NCI-H774 (cell line): ENCODE data around the gene DLEU7.

Experiments
- DNase-seq: peaks from one replicate; lab custom pipeline; 2025; lab: John Stamatoyannopoulos, UW

Gene DLEU7

DNA sequence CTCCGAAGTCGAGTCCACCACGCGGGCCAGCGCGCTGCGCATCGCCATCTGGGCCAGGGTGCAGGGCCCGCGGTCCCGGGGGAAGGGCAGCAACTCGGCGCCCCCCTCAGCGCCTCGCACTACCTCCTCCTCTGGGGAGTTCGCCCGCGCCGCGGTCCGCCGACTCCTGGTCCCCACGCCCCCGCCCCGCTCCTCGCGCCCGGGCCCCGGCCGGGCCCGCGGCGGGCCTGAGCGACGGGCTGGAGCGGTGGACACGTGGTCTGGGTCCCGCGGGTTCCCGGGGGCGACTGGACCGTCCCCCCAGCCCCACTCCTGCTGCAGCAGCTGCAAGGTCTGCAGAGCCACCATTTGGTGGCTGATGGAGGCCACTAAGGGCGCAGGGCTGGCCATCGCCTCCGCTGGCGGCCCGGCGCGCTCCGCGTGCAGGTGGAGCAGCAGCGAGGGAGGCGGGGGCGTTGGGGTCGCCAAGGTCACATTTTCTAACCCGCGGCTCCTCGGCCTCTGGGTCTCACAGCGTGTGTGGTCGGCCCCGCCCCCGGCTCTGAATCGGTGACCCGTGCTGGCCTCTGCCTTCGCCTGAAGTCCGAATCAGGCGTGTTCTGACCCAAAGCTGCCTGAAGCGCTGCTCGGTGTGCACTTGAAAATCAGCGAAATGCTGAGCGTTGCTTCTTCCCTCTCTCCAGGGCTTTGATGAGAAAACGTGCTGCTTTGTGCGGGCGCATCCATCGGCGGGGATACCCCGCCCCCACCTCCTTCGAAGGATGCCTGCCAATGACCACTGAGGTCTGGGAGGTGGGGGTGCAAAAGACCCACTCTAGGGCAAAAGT lies at the start of gene DLEU7:
TSS of gene DLEU7 (minus strand) at position 436 of the 827 bp plus-strand sequence. CDS start at position 390, 46 bp downstream.
- DNase-seq, result no peak

DNA sequence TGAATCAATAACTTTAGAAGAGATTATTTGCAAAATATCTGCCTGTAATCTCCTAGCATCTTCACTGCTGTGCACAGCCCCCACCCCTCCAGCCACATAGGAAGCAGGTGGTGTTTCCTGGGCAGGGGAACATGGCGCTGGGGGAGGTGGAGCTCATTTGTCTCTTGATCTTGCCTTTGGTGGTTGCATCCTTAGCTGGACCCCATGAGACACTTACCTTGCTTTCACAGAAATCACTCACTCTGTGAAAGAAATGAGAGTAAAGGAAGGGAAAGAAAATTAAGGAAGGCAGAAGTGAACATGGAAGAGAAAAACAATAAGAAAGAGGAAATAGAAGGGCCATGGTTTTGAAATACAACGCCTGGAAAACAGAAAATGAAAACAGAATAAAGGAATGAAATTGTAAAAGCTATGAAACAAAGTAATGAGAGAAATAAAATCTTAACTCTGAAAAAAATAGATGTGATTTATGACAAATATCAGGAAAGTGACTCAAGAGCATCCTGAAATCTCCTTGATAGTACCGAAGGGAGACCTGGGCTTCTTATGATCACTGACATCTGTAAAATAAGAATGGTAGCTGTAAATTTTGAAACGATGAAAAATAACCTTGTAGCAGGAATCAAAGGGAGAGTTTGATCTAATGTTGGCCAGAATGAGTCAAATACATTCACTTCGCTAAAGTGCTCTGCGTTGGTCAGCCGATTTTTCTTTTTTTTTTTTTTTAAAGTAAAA lies 48.9 kb upstream of the DLEU7 start:
- DNase-seq, result no peak

DNA sequence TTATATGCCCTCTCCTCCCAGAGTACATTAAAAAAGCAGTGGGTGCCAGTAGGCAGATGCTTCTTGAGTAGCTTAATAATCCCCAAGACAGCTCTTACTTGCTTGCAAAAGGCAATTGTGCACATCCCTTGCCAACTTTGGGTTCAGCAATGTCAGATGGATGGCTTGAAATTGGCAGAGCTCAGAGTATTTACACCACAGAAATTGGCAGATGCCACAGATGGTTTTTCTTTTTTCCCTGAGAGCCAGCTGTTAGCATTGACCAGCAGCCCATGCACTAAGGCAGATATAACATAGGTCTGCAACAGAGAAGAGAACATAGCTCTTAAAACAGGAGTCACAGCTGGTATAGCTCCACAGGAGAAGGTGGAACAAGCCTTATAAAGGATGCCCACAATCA lies 47.7 kb upstream of the DLEU7 start:
- no peak for DNase-seq

DNA sequence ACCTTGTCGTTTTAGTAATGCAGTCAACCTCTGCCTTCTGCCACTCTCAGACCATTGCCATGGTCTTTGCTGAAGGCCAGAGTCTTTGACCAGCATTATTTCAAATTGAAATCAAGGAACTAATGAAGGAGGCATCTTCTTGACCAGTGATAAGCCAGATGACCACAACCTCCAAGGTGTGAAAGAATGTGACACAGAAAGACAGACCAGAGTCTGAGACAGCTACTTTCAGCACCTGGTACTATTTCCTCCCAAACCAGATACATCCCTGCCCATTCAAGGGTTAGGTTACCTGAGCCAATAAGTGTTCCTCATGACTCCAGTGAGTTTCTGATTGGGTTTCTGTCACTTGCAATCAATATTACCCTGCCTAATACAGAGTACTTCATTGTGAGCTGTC lies 45.8 kb upstream of the DLEU7 start:
- DNase-seq, result no peak

DNA sequence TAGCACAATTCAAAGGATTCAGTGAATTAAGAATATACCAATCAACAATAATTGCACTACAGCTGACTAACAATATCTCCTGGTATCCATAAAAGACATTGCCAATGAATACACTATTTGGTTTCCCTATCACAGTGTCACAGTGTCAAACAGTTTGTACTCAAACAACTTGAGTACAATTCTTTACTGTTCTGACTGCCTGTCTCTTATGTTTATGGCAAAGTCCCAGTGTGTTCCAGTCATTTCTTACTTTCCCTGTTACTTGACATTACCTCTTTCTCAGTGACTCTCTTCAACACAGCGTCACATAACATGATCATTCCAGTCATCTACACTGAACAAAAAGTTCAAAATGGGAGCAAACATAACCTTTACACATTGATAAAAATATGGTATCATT lies 44.9 kb upstream of the DLEU7 start:
- no peak for DNase-seq

DNA sequence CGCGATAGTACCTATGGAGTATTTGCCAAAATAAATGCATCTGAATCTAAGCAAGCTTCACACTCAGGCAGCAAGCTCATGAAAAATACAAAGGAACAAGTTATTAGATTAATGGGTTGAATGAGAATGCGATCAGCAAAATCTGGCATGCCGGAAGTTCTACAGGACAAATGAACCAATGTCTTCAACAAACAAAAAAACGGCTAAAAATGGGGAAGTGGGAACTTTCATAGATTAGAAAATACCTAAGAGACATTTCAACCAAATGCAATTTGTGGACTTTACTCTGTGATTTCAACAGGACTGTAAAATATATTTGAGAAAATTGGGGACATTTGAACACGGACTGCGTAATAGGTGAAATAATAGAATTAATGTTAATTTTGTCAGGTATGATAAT lies 43.7 kb upstream of the DLEU7 start:
- no peak for DNase-seq

DNA sequence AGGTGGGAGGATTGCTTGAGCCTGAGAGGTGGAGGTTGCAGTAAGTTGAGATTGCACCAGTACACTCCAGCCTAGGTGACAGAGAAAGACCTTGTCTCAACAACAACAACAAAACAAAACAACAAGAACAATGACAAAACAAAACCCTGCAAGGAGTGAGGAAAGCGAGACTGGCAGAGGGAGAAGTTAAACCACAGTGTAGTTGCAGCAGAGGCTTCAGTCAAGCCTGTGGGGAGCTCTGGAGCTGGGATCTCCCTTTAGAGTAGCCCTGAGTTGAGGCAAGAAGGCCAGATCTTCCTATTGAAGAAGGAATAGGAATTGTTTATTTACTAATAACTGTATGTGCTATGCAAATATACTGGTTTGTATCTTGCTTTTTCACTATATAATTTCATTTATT lies 40.8 kb upstream of the DLEU7 start:
- DNase-seq, result no peak

DNA sequence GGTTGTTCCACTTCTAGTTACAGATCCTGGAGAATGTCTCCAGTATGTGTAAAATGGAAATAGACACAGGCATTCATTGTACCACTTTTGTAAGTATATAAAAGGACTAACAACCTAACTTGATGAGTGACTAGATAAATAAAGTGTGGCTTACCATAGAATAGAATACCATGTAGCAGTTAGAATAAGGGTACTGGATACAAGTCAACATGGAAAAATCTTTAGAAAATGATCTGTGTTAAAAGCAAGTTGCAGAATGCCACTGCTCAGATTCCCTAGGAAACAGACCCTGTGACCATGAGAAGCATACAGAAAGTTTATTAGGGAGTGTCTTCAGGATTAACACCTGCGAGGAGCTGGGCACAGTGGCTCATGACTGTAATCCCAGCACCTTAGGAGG lies 40.2 kb upstream of the DLEU7 start:
- DNase-seq, result no peak

DNA sequence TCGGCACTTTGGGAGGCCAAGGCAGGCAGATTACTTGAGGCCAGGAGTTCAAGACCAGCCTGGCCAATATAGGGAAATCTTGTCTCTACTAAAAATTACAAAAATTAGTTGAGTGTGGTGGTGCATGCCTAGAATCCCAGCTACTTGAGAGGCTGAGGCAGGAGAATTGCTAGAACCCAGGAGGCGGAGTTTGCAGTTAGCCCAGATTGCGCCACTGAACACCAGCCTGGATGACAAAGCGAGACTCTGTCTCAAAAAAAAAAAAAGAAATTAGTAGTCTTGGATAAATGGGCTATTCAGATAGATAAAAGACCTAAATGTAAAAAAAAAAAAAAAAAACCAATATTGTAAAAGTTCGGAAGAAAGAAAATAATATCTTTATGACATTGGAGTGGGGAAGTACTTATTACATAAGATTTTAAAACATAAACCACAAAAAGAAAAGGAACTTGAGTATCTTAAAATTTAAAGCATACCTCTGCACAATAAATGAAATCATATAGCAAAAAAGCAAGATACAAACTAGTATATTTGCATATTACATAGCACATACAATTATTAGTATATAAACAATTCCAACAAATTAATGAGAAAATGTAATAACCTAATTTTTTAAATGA lies 39.4 kb upstream of the DLEU7 start:
- no peak for DNase-seq

DNA sequence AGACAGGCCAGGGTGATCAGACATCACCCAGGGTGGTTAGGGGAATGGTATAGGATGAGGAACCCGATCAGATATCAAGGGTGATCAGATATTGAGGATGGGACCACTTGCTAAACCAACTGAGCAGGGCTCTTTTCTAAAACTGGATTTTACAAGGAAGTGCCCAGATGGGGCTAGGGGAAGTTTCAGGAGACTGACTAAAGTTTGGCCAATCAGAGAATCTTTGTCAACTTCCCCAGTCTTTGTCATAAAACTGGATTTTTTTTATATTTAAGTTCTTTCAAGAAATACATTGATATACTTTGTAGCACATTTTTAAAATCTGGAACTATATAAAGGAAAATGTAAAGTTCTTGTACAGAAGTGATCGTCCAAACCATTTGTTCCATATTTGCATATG lies 30.5 kb upstream of the DLEU7 start:
- no peak for DNase-seq

DNA sequence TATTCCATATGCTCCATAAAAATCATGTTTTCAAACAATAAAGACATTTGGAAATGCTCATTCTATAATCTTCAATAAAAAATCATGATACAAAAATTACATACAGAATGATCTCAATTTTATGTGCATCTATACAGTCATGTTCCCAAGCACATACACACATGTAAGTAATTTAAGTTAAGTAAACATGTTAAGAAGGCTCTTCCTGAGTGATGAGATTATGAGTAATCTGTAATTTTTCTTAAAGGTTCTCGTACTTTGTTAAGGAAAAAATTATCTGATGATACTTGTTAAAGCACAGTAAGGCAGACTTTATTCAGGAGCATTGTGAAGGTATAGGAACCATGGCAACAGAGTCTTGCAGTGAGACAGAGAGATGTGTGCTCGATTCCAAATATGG lies 30.0 kb upstream of the DLEU7 start:
- no peak for DNase-seq

DNA sequence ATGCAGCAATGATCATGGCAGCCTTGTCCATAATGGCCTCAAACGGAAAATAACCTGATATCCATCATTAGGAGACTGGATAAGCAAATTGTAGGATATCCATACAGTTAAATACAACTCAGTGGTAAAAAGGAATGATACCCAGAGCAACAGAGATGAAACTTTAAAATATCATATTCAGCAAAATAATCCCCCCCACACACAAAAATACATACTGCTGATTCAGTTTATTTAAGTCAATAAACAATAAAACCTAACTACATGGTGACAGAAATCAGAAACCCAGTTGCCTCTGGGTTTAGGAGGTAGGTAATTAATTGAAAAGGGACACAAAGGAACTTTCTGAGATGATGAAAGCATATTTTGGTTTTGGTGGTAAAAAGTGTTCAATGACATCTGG lies 27.9 kb upstream of the DLEU7 start:
- DNase-seq, result no peak

DNA sequence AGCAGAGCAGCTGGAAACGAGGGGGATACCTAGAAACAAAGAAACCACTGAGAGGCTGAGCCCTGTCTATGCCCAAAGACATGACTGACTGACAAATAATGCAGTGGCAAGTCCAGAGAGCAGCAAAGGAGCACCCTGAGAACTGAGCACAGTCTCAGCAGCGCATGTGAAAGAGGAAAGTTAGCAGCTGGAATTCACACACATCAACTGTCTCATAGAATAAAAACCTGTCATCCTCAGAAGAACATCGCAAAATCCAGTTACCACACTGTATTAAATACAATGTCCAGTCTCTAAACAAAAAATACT lies 24.1 kb upstream of the DLEU7 start:
- DNase-seq, result no peak

DNA sequence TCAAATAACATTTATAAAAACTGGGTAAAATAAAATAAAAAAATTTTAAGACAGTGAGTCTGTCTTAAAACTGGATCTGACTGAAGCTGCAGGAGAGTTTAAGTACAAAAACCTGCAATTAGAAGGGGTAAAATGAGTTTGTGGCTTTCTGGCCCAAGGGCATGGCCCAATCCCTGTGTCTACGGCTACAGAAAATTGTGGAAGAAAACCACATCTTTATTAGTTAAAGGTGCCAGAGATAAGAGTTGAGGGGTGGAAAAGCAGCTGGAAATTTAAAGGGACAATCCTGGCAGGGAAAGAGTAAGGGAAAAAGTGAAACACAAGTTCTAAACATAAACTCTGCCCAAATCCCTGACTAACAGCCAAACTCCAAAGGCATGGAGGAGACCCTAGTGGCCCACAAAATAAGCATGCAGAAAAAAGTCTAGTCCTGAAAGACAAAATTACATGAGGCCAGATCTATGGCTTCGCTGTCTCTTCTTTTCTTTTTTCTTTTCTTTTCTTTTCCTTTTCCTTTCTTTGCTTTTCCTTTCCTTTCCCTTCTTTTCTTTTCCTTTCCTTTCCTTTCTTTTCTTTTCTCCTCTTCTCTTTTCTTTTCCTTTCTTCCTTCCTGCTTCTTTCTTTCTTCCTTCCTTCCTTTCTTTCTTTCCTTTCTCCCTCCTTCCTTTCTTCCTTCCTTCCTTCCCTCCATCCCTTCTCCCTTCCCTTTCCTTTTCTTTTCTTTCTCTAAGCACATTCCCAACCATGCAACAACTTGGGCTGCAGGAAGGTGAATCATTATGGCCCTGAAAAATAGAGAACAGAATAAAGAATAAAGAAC lies 23.5 kb upstream of the DLEU7 start:
- DNase-seq, result no peak

DNA sequence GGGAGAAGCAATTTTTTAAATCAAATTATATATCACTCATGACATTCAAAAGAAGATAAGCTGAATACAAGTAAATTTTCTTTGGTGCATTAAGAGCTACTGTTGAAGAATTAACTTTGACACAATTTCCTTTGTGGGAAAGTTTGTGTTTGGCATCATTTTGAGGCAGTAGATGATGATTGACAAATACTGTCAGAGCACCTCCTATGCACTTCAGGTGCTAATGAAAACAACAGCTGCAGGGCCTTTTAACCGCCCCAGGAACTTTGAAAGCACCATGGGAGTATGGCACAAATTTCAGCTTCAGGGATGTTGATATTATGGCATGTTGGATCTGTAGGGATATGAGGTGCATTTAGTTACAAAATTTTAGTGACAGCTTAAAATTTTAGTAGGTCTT lies 21.0 kb upstream of the DLEU7 start:
- DNase-seq, result no peak

DNA sequence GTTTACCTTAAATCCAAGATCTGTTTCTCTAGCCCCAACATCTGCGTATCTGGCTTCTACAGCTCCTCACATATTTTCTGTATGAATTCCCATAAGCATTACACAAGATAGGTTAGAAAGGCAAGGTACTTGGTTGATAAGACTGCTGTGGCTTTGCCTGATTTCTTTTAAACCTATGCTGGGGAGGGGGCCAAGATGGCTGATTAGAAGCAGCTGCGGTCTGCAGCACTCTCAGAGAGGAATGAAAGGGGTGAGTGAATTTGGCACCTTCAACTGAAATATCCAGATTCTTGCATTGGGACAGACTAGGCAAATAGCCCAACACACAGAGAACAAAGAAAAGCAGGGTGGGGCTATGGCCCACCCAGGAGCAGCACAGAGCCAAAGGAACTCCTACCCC lies 12.2 kb upstream of the DLEU7 start:
- DNase-seq, result no peak

DNA sequence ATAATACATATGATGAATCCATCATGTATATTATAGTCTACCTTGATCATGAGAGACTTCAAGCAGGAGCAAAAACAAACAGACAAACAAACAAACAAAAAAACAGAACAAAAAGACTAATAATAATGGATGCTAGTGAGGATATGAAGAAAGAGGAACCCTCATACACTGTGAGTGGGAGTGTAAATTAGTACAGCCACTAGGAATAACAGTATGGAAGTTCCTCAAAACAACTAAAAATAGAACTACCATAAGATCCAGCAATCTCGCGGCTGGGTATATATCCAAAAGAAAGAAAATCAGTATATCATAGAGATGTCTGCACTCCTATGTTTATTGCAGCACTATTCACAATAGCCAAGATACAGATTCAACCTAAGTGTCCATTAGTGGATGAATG lies 7.0 kb upstream of the DLEU7 start:
- no peak for DNase-seq

DNA sequence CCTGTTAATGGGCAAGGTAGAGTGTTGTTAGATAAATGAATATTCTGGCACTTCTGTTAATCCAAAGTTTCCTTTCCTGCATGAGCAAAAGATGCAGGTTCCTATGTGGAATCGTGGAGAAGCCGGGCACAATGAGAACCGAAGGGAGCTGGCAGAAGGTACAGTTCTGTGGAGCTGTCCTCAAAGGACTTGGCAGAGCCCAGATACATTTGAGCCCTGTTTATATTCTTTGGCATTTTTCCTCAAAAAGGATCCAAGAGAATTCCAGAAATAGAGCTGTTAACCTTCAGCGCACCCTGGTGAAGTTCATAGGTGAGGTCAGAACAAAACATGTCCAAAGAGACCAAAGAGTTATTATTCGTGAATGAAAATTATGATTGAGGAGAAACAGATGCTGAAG lies 4.0 kb upstream of the DLEU7 start:
- no peak for DNase-seq

DNA sequence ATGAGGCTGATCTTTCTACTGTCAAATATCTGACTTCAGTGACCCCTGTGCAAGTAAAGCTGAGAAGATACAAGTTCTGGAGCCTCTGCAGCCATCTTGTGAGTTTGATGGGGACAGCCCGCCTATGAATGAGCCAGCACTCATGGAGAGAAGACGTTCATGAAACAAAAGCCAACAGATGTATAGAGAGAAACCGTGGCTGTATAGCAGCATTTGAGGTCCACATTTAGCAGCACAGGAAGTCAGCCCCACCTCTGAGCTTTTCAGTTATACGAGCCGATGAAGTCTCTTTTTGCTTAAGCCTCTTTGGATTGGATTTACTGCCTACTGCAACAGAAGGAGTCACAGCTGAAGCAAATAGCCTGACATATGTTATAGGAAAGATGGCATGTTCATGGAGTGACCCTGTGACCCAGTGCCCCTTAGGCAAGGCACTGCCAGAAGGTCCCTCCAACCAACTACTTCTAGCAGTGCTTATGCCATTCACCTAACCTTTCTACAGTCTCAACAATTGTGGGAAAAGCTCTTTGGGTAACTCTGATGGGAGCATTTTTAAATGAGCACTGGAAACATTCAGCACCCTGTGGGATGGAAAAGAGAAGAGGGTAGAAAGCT lies 3.5 kb upstream of the DLEU7 start:
- no peak for DNase-seq

DNA sequence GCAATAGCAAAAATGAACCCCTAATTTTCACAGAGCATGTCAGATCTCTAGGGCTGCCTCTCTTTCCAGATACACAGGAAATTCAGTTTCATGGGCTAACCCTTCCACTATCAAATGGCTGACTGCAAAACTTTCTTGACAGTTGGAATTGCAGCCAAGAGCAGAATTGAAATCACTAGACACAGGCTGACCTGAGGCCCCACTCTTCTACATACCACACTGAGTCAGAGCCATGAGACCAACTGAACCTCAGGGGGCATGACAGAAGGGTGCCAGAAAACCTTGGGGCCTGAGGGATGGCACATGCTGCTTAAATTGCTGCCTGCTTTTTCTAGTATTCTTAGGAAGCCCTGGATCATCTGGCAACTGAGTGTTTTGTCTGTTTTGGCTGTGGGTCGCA lies 1.7 kb upstream of the DLEU7 start:
- no peak for DNase-seq

DNA sequence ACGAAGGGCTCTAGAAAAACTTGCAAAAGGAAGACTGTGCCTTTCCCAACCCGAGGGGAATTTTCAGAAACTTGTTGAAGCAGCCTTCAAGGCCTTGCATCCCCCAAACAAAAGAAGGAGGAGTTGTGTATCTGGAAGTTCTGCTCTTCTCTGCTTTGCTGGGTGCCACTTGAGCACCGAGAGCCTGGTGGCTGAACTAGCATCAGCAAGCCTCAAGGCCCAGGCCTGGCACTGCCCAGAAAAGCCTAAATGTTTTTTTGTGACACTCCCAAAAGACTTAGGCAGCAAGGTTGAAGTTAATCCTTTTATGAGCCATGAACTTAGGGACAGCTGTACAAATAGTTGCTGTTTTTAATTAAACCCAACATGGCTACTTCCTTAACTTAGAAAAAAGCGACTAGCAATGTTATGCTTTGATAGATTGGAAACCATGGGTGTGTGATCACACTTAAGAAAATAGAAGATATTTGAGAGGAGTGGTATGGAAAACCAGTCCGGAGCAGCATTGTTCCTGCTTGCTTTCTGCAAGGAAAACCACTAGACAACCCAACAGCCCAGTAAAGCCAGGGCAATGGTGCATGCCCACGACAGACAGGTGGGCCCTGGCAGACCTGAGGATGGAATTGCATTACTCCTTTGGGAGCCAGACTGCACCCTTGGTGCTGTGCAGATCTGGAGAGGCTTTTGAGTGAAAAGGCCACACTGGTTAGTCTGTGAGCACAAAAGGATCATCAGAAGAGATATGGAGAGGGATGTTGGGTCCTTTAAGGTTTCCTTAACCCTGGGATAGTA lies 788 bp upstream of the DLEU7 start:
- DNase-seq, result no peak

DNA sequence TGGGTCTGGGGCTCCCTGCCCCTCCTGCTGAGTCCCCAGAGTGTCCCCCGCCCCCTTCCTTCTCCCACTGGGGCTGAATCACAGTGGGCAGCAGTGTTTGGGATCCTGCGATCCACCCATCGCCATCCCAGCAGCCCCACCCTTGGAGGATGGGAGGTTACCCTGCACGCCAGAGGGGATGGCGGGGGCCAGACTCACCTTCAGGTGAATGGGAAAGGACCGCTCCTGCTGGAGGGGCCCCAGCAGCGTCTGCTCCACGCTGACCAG lies 569 bp downstream of the DLEU7 start:
- no peak for DNase-seq
